HG02610 (cell line): Measurements from ENCODE around the gene OXCT1.
"Not testable (repeated sequence)": the region's sequence is repeated elsewhere in the genome, so short reads cannot be mapped to it uniquely, and the experiment has no call there.

Source experiments
- ATAC-seq: cut with Tn5 transposase; IDR thresholded peaks from one replicate; pipeline ENCODE4 v1.9.1; 2021; ENCODE audit warnings: mild to moderate bottlenecking, moderate library complexity; ENCODE audit not compliant: unreplicated experiment

Gene OXCT1

DNA sequence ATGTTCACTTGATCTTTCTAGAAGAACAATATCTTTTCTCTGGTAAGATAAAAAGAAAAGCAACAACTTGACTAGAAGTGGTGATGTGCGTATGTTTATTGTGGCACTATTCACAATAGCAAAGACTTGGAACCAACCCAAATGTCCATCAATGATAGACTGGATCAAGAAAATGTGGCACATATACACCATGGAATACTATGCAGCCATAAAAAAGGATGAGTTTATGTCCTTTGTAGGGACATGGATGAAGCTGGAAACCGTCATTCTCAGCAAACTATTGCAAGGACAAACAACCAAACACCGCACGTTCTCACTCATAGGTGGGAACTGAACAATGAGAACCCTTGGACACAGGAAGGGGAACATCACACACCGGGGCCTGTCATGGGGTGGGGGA is 140.8 kb downstream of the OXCT1 start:
- not testable (repeated sequence) for ATAC-seq

GRCh38 chr5:41728281-41728680 is 141.9 kb downstream of the OXCT1 start:
- no peak for ATAC-seq

DNA sequence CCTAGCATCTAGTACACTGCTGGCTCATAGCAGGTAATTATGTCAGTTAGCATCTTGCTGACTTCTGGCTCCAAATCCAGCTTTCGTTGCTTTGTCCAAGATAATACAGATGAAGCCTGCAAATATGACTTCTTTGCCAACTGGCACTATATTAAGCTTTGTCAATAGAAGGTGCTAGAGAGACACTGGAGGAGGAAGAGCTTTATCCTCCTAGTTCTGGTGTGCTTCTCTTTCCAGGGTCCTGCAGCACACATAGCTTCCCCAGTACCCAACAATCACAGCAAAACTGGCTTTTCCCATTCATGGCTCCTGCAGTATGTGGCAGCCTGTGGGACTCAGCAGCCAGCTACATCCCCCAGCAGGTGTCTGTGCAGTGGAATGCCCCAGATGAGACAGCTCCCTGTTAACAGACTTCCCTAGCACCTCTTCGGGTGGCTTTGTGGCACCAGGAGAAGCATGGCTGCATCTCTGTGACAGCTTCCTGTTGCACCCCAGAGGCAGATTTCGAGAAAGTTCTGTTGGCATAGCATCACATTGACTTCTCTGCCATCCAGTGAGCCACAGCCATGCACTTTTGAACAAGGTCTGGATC is 147.8 kb downstream of the OXCT1 start:
- ATAC-seq = peak; percentile 46

GRCh38 chr5:41721516-41721915 is 148.7 kb downstream of the OXCT1 start:
- no peak for ATAC-seq

- no peak for ATAC-seq
These were observed 153.8 kb downstream of the OXCT1 start for GRCh38 chr5:41716382-41716781.

DNA sequence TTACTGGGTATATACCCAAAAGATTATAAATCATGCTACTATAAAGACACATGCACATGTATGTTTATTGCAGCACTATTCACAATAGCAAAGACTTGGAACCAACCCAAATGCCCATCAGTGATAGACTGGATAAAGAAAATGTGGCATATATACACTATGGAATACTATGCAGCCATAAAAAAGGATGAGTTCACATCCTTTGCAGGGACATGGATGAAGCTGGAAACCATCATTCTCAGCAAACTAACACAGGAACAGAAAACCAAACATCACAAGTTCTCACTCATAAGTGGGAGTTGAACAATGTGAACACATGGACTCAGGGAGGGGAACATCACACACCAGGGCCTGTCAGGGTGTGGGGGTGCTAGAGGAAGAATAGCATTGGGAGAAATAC is 155.8 kb downstream of the OXCT1 start:
- not testable (repeated sequence) for ATAC-seq

- peak; percentile 20 for ATAC-seq
These were observed 161.7 kb downstream of the OXCT1 start for GRCh38 chr5:41708604-41708940.

DNA sequence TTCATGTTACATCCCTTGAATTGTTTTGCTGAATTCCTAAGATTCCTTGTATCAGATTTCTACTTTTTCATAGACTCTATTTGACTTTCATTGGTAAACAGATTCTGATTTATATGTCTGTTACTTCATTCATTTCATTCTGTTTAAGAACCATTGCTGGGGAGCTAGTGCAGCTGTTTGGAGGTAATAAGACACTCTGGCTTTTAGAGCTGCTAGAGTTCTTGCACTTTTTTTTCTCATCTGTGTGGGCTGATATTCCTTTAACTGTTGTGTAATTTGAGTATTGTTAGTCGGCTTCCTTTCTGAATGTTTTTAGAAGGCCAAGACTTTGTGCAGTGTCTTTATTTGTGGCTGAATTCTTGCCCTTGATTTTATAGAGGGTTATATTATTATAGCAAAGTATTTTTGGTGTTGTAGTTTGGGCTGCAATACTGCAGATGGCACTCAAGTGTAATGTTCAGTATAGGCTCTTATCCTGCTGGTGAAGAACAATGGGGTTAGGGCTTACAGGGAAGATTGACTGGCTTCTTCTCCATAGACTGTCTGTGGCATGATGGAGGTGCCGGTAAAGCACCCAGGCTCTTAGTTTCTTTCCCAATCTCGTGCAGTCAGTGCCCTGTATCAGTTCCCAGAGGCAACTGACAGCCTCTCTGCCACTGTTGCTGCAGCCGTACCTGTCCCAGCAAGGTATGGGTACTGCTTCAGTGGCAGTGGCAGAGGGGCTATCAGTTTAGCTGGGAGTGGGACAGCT is 162.2 kb downstream of the OXCT1 start:
- peak; percentile 86 for ATAC-seq

GRCh38 chr5:41695920-41696582 is 174.2 kb downstream of the OXCT1 start:
- peak; percentile 63 for ATAC-seq

DNA sequence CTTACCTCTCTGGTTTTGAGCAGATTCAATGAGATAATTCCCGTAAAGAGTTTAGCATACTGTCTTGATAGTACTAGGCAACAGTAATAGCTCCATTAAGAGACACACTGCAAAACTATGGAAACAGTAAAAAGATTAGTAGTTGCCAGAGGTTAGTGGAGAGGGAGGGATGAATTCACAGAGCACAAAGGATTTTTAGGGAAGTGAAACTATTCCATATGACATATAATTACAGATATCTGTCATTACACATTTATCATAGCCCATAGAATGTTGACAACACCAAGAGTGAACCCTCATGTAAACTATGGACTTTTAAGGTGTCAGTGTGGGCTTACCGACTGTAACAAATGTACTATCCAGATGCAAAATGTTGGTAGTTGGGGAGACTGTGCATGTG is 183.5 kb downstream of the OXCT1 start:
- ATAC-seq = no peak

DNA sequence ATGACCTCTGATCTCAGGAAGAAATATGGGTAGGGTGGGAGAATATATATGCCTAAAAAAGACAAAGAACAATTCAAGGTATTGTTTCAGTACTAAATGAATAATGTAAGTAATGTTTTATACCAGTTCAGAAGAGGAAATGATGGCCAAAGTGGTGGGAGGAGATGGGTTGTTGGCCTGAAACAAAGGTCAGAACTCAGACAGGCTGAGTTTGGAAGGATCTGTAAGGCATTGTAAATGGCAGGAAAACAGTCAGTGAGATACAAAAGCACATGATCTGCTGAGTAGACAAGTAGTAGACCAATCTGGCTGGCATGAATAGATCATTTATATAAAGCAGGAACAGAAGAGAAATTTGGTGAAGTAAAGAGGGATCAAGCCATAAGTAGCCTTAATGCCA is 184.0 kb downstream of the OXCT1 start:
- no peak for ATAC-seq

- peak; percentile 56 for ATAC-seq
These were observed 187.0 kb downstream of the OXCT1 start for GRCh38 chr5:41683181-41683580.

DNA sequence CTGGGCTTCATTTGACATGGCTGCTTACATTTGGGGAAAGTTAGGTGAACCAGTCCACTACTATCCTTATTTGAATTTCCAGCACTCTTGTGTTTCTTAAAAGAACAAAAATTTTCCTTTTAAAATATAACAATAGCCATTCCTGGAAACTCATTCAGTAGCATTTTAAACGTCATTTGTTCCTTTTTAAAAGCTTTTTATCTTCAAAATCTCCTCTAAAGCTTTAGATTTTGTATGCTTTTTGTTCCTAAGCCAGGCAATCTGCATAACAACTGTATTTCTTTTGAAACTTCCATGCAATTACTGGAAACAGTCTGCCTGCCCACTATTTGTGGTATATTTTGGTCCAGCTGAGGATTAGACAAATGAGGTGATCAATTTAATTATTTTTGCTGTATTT is 187.6 kb downstream of the OXCT1 start:
- ATAC-seq = no peak

DNA sequence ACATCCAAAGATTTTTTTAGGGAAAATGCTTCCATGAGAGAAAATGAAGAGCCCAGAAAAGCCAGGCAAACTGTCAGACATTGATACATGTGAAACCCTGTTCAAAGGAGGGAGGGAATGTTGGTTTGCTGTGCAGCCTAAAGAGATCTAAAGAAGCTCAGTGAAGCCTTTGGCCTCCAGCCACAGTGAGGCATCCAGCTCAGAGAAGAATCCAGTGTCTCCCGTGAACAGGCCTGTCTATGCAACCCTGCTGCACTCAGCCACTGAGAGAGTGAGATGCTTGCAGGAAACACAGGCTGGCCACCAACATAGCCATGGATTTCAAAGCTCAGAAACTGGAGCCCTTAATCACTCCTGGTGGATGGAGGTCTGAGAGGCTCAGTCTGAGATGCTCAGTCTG is 188.4 kb downstream of the OXCT1 start:
- no peak for ATAC-seq
